ENCODE measurements around the gene PCLO.

The PCLO gene

DNA sequence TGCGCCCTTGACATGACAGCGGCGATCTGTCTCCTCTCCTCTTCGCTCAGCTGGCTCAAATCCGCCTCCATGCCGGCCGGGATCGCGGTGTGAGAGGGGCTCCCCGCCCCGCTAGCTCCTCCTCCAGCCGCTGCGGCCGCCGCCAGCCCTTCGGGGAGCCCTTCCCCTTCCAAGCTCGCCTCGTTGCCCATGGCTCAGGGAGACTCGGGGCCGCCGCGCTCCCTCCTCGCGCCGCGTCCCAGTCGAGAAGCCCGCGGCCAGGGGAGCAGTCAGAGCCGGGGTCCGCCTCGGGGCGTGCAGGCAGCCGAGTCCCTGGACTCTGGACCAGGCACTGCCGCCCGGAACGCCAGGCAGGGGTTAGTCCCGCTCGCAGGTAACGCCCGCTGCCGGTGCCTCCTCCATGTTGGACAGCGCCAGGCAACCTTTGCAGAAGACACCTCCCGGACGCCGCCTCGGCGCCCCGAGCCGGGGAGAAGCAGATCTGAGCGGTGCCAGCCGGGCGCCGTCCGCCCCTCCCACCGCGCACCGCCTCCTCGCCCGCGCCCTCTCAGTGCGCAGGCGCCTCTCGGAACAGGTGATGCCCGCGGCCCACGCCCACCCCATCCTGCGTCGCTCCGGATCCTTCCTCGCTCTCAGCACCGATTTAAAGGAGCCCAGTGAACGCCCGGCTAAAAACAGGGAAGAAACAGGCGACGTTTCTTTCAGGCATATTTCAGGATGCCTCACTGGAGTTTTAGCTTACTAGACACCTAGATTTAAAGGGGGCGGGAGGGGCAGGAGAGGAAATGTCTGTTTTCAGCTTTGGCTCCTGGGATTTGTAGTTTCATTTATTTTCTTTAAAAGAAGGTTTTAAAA lies at the start of gene PCLO:
Gene PCLO, minus strand, starts transcription at position 483 of the 855 bp plus-strand sequence. Its CDS starts 292 bp downstream, at position 191.
- peak; percentile 73 to 77 for ATAC-seq

DNA sequence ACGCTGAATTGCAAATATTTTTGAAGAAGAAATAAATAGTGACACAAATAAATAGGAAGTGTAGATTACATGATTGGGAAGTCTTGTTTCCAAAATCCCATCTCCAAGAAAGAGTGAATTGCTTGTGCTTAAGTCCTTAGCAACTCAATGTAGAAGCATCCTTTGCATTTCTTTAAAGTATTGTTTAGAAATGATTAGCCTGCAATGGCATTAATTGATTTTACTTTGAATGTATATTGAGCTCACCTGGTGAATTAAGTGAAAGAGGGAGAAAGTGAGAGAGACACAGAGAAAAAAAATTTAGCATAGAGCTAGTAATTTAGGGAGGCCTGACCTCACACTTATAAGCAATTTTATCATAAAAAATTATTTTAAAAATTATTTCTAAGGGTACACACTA lies 49.0 kb upstream of the PCLO start:
- no peak for ATAC-seq

DNA sequence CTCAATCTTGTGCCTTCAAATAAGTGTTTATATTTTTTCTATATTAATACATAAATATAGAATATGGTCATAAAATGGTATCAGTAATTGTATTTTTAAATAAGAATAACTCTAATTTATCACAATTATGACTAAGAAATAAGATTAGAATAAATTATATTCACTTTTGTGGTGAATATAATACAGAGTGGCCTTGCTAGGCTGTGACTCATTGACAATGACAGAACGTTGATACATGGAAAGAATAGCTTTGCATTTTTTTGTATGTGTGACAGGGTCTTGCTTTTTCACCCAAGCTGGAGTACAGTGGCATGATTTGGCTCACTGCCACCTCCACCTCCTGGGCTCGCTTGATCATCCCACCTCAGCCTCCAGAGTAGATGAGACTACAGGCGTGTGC lies 47.8 kb upstream of the PCLO start:
- ATAC-seq = no peak

DNA sequence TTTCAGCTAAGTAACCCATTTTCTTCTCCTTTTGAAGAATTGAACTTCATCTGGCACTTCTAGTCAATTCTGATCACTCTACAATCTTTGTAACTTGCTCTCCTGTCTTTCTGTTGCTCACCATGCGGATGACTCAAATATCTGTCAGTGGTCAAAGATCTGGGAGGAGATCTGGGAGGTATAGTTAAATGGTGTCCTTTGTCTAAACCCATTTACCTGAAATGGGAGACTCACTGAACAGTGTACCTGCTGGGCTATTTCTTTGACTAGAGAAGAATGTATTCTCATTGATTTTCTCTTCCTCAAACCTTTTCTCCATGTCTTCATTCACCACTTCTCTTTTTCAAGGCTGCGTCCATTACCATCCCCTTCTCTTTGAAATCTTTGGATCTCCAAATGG lies 42.0 kb upstream of the PCLO start:
- ATAC-seq = no peak

GRCh38 chr7:83201355-83201754 lies 38.7 kb upstream of the PCLO start:
- ATAC-seq = no peak

- ATAC-seq = no peak
Measured at GRCh38 chr7:83190659-83191389, 28.1 kb upstream of the PCLO start.

DNA sequence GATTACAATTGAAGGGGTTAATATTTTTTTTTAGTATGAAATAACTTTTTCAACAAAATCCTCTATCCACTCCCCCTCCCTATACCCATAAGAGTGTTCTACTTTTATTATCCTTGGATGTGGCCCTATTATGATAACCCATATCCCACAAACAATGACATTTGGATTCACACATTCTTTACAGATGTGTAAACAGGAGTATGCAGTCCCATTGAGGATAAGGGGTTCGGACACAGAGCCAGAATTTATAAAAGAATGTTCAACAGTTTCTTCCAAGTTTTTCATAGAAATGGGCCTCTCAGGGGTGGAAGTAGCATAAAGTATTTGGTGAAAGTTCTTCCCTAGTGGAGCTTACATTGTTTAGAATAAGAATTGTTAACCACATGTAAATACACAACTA lies 16.1 kb upstream of the PCLO start:
- ATAC-seq = no peak

DNA sequence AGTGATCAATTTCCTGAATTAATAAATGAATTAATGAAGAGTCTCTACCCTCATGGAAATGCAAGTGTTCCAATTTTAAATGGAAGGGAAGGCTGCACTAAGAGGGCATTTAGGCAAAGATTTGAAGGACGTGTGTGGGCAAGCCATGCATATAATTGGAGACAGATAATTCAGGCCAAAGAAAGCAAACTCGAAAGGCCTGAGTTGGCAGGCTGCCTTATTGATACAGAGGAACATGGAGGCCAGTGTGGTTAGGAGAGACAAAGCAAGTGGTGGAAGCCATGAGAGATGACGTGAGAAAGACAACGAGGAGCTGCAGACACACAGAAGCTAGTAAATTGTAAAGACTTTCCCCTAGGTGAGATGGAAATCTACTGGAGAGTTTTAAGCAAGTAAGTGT lies 15.4 kb upstream of the PCLO start:
- no peak for ATAC-seq

DNA sequence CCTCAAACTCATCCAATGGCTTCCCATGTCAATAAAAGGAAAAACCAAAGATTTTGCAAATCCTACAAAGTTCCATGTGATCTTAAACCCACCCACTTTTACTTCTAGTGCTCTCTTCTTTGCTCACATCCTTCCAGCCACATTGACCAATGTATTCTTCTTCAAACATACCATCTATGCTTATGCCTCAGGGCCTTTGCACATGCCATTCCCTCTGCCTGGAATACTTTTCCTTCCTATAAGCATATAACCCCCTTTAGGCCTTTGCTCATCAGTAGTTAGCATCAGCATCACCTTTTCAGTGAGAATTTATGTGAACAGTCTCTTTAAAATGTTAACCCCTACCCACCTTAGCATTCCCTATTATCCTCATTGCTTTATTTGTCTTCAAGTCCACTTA lies 11.0 kb upstream of the PCLO start:
- no peak for ATAC-seq

- no peak for ATAC-seq
Measured at GRCh38 chr7:83166781-83167180, 4.1 kb upstream of the PCLO start.

GRCh38 chr7:83161899-83162401 lies 734 bp downstream of the PCLO start:
- no peak for ATAC-seq

- ATAC-seq = no peak
Measured at GRCh38 chr7:83161186-83161585, 1.5 kb downstream of the PCLO start.

DNA sequence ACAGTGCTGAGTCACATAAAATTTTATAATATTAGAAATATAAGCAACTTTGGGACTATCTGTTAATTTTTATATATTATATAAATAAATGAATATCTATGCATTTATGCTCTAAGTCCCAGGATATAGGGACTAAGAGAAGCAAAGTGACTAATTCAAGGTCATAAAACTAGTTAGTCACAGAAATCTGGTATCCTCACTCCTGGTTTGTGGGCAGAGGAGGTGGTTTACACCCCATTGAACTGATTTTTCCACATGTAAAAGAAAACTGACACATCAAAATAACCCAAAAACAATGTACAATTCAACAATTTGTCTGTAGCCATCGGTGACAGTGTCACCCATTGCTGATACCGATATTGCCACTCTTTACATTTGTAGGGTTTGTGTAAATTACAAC lies 3.0 kb downstream of the PCLO start:
- ATAC-seq = no peak

GRCh38 chr7:83156006-83156405 lies 6.7 kb downstream of the PCLO start:
- ATAC-seq = no peak

DNA sequence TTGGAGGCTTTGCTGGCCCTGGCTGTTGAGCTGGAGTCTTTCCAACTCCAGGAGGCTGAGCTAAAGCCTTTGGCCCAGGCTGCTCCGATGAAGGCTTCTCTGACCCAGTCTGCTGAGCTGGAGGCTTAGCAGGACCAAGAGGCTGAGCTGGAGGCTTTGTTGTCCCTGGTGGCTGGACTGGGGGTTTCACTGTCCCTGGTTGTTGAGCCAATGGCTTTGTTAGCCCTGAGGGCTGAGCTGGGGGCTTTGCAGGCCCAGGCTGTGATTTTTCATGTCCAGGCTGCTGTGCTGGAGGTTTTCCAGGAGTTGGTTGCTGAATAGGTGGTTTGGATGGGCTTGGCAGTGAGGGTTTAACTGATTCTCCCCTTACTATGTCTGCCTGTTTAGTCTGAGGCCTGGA lies 7.3 kb downstream of the PCLO start:
- ATAC-seq = no peak

DNA sequence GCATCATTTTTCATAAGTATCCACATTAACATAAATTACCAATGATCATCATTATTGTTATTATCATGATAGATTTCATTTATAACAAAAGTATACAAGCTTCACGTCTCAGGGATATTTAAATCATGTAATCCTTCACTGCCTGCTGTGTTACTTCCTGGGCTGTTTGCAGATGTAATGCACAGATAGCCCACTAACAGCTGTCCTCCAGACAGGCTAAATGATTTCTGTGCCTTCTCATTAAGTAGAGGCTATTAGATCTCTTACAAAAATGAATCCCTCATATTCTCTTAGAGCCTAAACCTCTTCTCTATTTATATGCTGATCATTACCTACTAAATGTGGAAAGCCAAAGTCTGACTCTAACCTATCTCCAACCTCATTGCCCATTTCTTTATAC lies 9.3 kb downstream of the PCLO start:
- ATAC-seq = no peak

- ATAC-seq = no peak
Measured at GRCh38 chr7:83150310-83150709, 12.4 kb downstream of the PCLO start.

DNA sequence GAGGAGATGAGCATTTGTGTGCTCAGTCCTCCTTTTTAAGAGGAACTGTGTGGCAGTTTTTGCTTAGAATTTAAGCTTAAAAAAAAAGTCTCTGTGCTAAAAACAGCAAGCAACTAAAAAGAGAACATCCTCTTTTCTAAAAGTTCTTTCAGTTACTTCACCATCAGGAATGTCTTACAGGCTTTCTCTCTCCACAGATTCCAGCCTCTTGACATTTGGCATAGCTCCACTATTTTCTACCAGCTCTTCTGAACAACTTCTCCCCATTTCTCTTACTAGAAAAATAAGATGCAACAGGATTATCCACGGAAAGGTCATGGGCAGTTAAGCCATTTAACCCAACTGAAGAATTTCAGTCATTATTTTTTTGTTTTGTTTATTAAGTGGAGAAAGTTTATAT lies 13.2 kb downstream of the PCLO start:
- no peak for ATAC-seq

- no peak for ATAC-seq
Measured at GRCh38 chr7:83148776-83149175, 13.9 kb downstream of the PCLO start.

DNA sequence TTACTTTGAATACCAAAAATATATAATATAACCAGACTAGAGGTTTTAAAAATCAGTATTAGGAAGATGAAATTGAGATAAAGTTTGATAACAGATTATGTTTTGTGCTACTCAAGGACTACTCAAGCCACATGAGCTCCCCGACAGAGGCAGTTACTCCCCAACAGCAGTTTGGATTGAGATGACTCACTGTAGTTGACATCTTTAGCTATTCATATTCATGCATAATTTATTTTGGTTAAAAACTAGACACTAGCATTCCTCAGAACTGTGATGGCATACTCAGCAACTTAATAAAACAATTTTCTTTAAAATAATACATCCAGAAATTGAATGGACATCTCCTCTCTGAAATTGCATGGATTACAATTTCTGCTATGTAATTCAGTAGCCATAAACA lies 19.6 kb downstream of the PCLO start:
- no peak for ATAC-seq

DNA sequence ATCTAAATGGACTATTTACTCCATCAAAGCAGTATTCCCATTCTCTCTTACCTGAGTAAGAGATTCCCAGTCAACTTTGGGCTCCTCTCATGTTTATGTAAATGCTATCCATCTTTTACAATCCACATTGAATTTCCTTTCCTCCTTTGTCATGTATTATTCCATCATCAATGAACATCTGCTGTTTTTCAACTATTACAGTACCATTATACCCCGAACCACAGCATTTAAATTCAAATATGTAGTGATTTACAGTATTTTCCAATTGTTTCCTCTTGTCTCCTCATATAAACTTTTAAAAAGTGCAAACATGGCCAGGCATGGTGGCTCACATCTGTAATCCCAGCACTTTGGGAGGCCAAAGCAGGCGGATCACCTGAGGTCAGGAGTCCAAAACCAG lies 20.3 kb downstream of the PCLO start:
- no peak for ATAC-seq

DNA sequence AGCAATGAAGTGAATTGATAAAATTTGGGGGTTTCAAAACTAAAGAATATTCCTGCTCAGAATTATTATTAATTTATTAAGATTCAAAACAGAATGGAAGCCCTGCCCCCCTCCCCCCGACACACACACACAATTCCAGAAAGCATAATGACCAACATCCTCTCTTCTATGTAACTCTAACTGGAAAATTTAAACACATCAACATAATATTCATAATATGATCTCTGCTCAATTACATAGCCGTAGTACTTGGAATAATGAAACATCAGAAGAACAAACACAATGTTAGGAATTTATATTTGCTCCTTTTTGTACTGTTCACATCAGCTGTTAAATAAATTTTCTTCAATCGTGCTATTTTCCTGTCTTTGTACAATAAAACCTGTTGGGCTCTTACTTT lies 20.8 kb downstream of the PCLO start:
- ATAC-seq = no peak

DNA sequence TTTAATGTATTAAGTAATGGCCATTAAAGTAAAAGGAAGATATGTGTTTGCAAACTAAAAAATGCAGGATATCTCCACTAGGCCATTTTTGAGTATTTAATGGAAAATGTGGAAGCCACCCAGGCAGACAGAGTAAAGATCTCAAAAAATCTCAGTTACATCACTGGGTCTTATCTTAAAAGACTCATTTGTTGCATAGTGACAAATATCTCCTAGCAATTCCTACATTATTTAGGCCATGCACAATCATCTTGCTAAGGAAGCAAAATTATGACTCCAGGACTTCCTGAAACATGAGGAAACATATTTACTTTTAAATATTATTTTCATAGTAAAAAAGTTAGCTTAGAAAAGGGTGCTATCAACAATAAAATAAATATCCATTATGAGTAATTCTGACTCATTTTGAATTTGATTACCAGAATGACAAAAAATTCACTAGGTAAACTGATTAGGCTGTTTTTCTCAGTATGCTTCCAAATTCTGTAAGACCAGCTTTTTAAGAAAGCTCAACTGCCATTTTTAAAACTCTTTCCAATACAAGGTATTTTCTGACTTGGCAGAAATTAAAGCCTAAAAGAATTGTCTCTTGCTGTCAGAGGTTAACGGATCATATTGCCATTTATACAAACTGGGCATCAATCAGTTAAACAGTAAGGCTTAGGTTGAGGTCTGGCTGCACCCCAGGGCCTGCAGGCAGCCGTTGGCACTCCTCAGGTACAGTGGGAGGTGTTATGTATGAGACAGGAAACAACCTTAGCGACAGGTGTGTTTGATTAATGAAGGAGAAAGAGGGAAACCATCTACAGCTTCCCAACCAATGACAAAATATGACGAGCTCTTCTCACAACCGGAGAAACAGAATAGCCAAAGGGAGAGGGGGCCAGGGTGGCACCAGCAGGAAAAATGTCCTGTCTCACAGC lies 31.8 kb downstream of the PCLO start:
- ATAC-seq = no peak
